Activated naive CD8-positive, alpha-beta T cell treated with anti-CD3 and anti-CD28 coated beads, Interleukin-2, amount 50 U/mL, for 16 hours (primary cell): ENCODE measurements around the gene PRR33.

Source experiments
- DNase-seq: peaks from one replicate; pipeline ENCODE4 v3.0.0-alpha.2; 2020; ENCODE audit warnings: low read depth, low spot score

PRR33 gene

GRCh38 chr11:1848640-1849430 lies 42.9 kb downstream of the PRR33 start:
- DNase-seq: no peak

GRCh38 chr11:1847926-1848639 lies 43.6 kb downstream of the PRR33 start:
- no peak for DNase-seq

GRCh38 chr11:1847006-1847735 lies 44.5 kb downstream of the PRR33 start:
- no peak for DNase-seq

- DNase-seq: no peak
These were observed 45.2 kb downstream of the PRR33 start for GRCh38 chr11:1846453-1846932.

GRCh38 chr11:1845561-1846452 lies 45.9 kb downstream of the PRR33 start:
- DNase-seq: no peak

- no peak for DNase-seq
These were observed 46.6 kb downstream of the PRR33 start for GRCh38 chr11:1845095-1845429.

- no peak for DNase-seq
These were observed 47.2 kb downstream of the PRR33 start for GRCh38 chr11:1844221-1845094.

GRCh38 chr11:1843796-1844195 lies 47.9 kb downstream of the PRR33 start:
- no peak for DNase-seq

GRCh38 chr11:1843098-1843473 lies 48.6 kb downstream of the PRR33 start:
- no peak for DNase-seq

- no peak for DNase-seq
These were observed 49.3 kb downstream of the PRR33 start for GRCh38 chr11:1842149-1843097.

- no peak for DNase-seq
These were observed 50.1 kb downstream of the PRR33 start for GRCh38 chr11:1841511-1842148.

GRCh38 chr11:1840780-1841480 lies 50.8 kb downstream of the PRR33 start:
- DNase-seq: no peak

GRCh38 chr11:1839924-1840779 lies 51.5 kb downstream of the PRR33 start:
- DNase-seq: no peak

GRCh38 chr11:1839204-1839923 lies 52.3 kb downstream of the PRR33 start:
- no peak for DNase-seq

- DNase-seq: no peak
These were observed 53.1 kb downstream of the PRR33 start, which contains the start of gene TNNI2 for GRCh38 chr11:1838426-1839144. TSS of gene TNNI2 (plus strand) at chr11:1838981. CDS start at chr11:1839697, 716 bp downstream.
